WI38 (cell line): ENCODE measurements around the gene PIK3R1.

Experiments used
- H3K4me3 ChIP-seq: 2 replicates; pipeline ENCODE4 v1.5.1; 2011; ENCODE audit warnings: low read depth, mild to moderate bottlenecking, control low read depth, low read length
- CTCF ChIP-seq: IDR thresholded peaks from 2 replicates; pipeline ENCODE4 v1.5.1; 2012; ENCODE audit warnings: low read depth, mild to moderate bottlenecking, control low read depth, low read length

Gene PIK3R1

DNA sequence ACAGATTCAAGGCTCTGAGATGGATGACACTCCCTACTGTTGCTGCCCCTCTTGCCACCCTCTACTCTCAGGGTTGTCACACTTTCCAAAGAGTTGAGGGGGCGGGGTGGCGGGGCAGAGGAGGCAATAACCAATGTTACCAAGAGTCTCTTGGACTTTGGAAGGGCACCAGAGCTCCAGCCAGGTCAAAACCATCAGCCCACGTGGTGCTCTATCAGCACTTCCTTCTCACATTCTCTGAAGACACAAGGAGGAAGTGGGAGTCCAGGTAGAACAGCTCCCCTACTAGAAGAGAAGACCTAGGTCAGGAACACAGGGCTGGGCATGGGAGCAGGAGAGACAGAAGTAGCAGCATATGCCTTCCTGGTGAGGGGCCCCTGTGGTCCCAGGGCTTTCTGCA, 33.0 kb upstream of the PIK3R1 start:
- no peak overlapping the region for H3K4me3 ChIP-seq
- no peak for TF ChIP-seq CTCF

DNA sequence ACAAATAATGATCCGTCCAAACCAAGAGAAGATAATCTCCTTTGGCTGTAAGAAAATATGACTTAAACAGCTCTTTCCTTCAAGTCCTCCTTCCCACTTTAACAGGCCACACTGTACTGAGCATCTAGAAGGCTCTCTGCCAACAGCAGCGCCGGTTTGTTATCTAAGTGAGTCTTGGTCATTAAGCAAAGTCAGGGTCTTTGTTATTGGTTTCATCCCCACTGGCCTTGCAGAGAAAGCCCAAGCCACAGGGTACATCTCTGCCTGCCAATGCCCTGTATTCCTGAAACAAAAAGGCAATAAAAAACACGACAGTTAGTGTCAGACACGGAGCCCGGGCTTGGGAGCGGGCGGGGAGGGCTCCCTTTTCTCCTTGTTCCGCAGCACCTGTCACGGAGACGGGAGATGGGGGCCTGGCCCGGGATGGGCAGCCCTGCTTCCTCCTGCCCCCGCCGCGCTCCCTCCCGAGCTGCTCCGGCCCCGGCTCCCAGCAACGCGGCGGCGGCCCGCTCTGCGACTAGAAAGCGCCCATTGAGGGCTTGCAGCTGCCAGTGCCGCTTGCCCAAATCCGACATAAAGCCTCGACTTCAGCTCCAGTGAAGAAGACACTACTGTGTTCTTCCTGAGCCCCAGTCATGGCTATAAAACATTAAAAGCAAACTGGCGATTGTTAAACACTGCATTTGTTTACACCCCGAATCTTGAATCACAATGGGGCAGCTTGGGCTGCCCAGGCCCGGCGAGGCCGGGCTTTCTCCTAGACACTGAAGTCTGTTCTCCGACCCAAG, 28.1 kb upstream of the PIK3R1 start:
- peak overlapping the region; percentile 30 for H3K4me3 ChIP-seq
- TF ChIP-seq CTCF = no peak

DNA sequence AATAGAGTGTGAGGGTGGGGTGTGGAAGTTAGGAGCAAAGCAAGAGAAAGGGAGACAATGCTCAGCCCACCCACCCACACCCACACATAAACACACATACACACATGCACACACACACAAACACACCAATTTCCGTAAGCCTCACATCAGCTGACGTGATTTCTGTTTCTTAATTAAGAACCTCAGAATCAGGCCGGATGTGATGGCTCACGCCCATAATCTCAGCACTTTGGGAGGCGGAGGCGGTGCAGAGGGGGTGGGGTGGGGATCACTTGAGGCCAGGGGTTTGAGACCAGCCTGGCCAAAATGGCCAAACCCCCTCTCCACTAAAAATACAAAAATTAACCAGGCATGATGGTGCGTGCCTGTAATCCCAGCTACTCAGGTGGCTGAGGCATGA, 26.4 kb upstream of the PIK3R1 start:
- TF ChIP-seq CTCF = no peak

GRCh38 chr5:68189613-68190012, 25.9 kb upstream of the PIK3R1 start:
- H3K4me3 ChIP-seq = no peak overlapping the region
- no peak for TF ChIP-seq CTCF

More for the DNA sequence above, 26.4 kb upstream of the PIK3R1 start:
- H3K4me3 ChIP-seq = no peak overlapping the region

- H3K4me3 ChIP-seq = no peak overlapping the region
- no peak for TF ChIP-seq CTCF
Observed at GRCh38 chr5:68190619-68191018, 24.9 kb upstream of the PIK3R1 start.

GRCh38 chr5:68191083-68191791, 24.3 kb upstream of the PIK3R1 start:
- no peak overlapping the region for H3K4me3 ChIP-seq
- TF ChIP-seq CTCF = no peak

DNA sequence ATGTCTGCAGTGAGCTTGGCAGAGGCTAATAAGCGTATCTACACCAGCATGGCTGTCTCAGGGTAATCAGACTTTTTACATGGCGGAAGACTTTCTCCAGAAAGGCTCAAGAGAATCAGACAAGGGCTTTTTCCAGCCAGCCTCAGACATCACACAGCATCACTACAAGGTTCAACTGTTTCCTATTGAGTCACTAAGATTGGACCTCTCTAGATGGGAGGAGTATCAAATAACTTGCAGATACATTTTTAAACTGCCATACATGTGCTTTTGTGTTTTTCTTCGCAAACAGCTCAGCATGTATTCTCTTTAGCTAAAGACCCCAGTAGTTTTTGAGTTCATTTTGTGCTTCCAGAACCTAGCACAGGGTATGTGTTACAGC, 22.9 kb upstream of the PIK3R1 start:
- TF ChIP-seq CTCF = no peak
- no peak overlapping the region for H3K4me3 ChIP-seq
